ENCODE measurements around the gene TESMIN. TPM values are rescaled to one million over a fixed set of nuclear protein-coding genes. Genes with fewer than 3 reads are reported as not detected.

Gene TESMIN
- 1 to 10 TPM in 1 of 2 donors, under 1 TPM in 1; 0.69 to 2.0 TPM for total RNA-seq

GRCh38 chr11:68751331-68751856, at the start of gene TESMIN:
TSS of gene TESMIN (minus strand) at chr11:68751520. CDS start at chr11:68750660, 860 bp downstream.

GRCh38 chr11:68684385-68685356, 66.6 kb downstream of the TESMIN start, which contains the start of gene GAL:
TSS of gene GAL (plus strand) at chr11:68684544. CDS start at chr11:68684924, 380 bp downstream.

Other genes starting within 250 kb of the TESMIN start
- not detected for gene GAL, start 67.0 kb downstream of the TESMIN start, total RNA-seq
- gene CPT1A, start 90.4 kb upstream of the TESMIN start, total RNA-seq: 10 to 100 TPM; 33.4 to 46.6 TPM
- 10 to 100 TPM; 38.9 to 81.6 TPM for gene MRPL21, start 152.3 kb upstream of the TESMIN start, total RNA-seq
- gene IGHMBP2, start 152.4 kb upstream of the TESMIN start, total RNA-seq: 10 to 100 TPM; 14.5 to 18.3 TPM
- gene MRGPRD, start 229.5 kb upstream of the TESMIN start, total RNA-seq: not detected